ENCODE results near the gene IMP4.

The IMP4 gene

GRCh38 chr2:130378898-130379214 lies 36.2 kb downstream of the IMP4 start:
- no peak for FAIRE-seq

- FAIRE-seq = no peak
Observed at GRCh38 chr2:130380096-130380934, 37.6 kb downstream of the IMP4 start.

- no peak for FAIRE-seq
Observed at GRCh38 chr2:130381145-130381544, 38.4 kb downstream of the IMP4 start.

- no peak for FAIRE-seq
Observed at GRCh38 chr2:130381619-130382018, 38.9 kb downstream of the IMP4 start.

GRCh38 chr2:130382313-130382917 lies 39.7 kb downstream of the IMP4 start:
- FAIRE-seq = no peak

GRCh38 chr2:130385709-130386108 lies 43.0 kb downstream of the IMP4 start:
- FAIRE-seq = no peak

- no peak for FAIRE-seq
Observed at GRCh38 chr2:130387071-130387400, 44.3 kb downstream of the IMP4 start.

- no peak for FAIRE-seq
Observed at GRCh38 chr2:130387804-130388203, 45.1 kb downstream of the IMP4 start.

- FAIRE-seq = no peak
Observed at GRCh38 chr2:130388221-130388907, 45.7 kb downstream of the IMP4 start.

GRCh38 chr2:130389358-130389757 lies 46.7 kb downstream of the IMP4 start:
- no peak for FAIRE-seq

GRCh38 chr2:130389783-130390182 lies 47.1 kb downstream of the IMP4 start:
- no peak for FAIRE-seq

GRCh38 chr2:130390460-130391057 lies 47.9 kb downstream of the IMP4 start:
- no peak for FAIRE-seq

- no peak for FAIRE-seq
Observed at GRCh38 chr2:130391058-130391871, 48.6 kb downstream of the IMP4 start.

- no peak for FAIRE-seq
Observed at GRCh38 chr2:130391872-130392670, 49.4 kb downstream of the IMP4 start.

GRCh38 chr2:130393318-130393910 lies 50.7 kb downstream of the IMP4 start:
- no peak for FAIRE-seq

Data from colon (tissue), 2 donors.